K562 (cell line): ENCODE results near the gene ATXN1L. TPM values are rescaled to one million over a fixed set of nuclear protein-coding genes. Genes with fewer than 3 reads are reported as not detected.

ENCODE experiments used
- ATF3 ChIP-seq, 2 experiments: fragments of 450-650 bp in 1 of 2; sonication (generic) in 1 of 2; formaldehyde crosslinking in 1 of 2; IDR thresholded peaks in 1 of 2; conservative IDR thresholded peaks in 1 of 2; 2 replicates each; pipeline versions ENCODE4 v1.6.1 to v1.8.1; 2016 to 2023; ENCODE audit warnings: mild to moderate bottlenecking in 2 of 2, moderate library complexity in 2 of 2, inconsistent platforms in 1 of 2, missing genetic modification reagents in 1 of 2
- BRD4 ChIP-seq: fragments of 200-600 bp; sonication (generic); IDR thresholded peaks from 2 replicates; pipeline ENCODE4 v1.6.1; 2017; ENCODE audit warnings: inconsistent platforms
- CCNT2 ChIP-seq: IDR thresholded peaks from 2 replicates; pipeline ENCODE4 v1.6.1; 2011; ENCODE audit warnings: borderline replicate concordance, low read depth, mild to moderate bottlenecking, moderate library complexity, mixed read lengths, low read length; ENCODE audit not compliant: insufficient read length; ENCODE audit errors: extremely low read depth
- CHD1 ChIP-seq: fragments of 200-600 bp; sonication (generic); IDR thresholded peaks from one replicate; pipeline ENCODE4 v1.6.1; 2012; ENCODE audit warnings: mild to moderate bottlenecking, moderate library complexity, low read length, inconsistent platforms
- DIDO1 ChIP-seq: fragments of 450-650 bp; IDR thresholded peaks from 2 replicates; pipeline ENCODE4 v1.6.1; 2016; ENCODE audit warnings: low read depth, missing biosample characterization, missing genetic modification characterization
- FOXK2 ChIP-seq, 2 experiments: fragments of 450-650 bp; IDR thresholded peaks in 1 of 2; conservative IDR thresholded peaks in 1 of 2; 2 replicates each; pipeline ENCODE4 v1.6.1; 2016; ENCODE audit warnings: low read depth in 2 of 2, mild to moderate bottlenecking in 1 of 2
- GATAD2A ChIP-seq: fragments of 450-650 bp; IDR thresholded peaks from 2 replicates; pipeline ENCODE4 v1.6.1; 2017
- KAT7 ChIP-seq: sonication (generic); formaldehyde crosslinking; IDR thresholded peaks from 2 replicates; pipeline ENCODE4 v1.8.0; 2022; ENCODE audit warnings: missing genetic modification reagents, mild to moderate bottlenecking, borderline replicate concordance
- MLX ChIP-seq, 2 experiments: fragments of 450-650 bp in 1 of 2; sonication (generic) in 1 of 2; formaldehyde crosslinking; conservative IDR thresholded peaks; 2 replicates each; pipeline versions ENCODE4 v1.4.0 to v1.8.1; 2020 to 2022; ENCODE audit warnings: mild to moderate bottlenecking in 1 of 2, missing genetic modification reagents in 1 of 2
- MYC ChIP-seq, 2 experiments: fragments of 250-450 bp in 1 of 2; sonication (Bioruptor Pico) in 1 of 2; IDR thresholded peaks; 2 replicates each; pipeline versions ENCODE4 v1.5.1 to v1.6.1; 2012 to 2021; ENCODE audit warnings: low read depth in 2 of 2, borderline replicate concordance in 1 of 2, improper control_type of control experiment in 1 of 2, low read length in 1 of 2, mild to moderate bottlenecking in 1 of 2, moderate library complexity in 1 of 2
- NFRKB ChIP-seq: fragments of 450-650 bp; IDR thresholded peaks from 2 replicates; pipeline ENCODE4 v1.6.1; 2016; ENCODE audit warnings: low read depth
- NR2C1 ChIP-seq, 2 experiments: fragments of 450-650 bp; IDR thresholded peaks; 2 replicates each; pipeline ENCODE4 v1.6.1; 2017; ENCODE audit warnings: mild to moderate bottlenecking in 2 of 2, antibody characterized with exemption in 1 of 2, inconsistent platforms in 1 of 2, missing compliant biosample characterization in 1 of 2, missing genetic modification characterization in 1 of 2
- NR2F6 ChIP-seq: fragments of 450-650 bp; formaldehyde crosslinking; IDR thresholded peaks from 2 replicates; pipeline ENCODE4 v1.4.0; 2020; ENCODE audit warnings: mild to moderate bottlenecking
- RBBP5 ChIP-seq: fragments of 200-600 bp; sonication (generic); IDR thresholded peaks from 2 replicates; pipeline ENCODE4 v1.6.1; 2012; ENCODE audit warnings: borderline replicate concordance, mild to moderate bottlenecking, low read length, control low read depth, inconsistent platforms; ENCODE audit not compliant: insufficient read depth, poor library complexity, severe bottlenecking
- RBFOX2 ChIP-seq: fragments of 200-400 bp; formaldehyde crosslinking; IDR thresholded peaks from 2 replicates; pipeline ENCODE4 v1.6.1; 2017; ENCODE audit warnings: low read depth, mild to moderate bottlenecking, low read length, moderate library complexity
- SIX5 ChIP-seq, 2 experiments: IDR thresholded peaks; 2 replicates each; pipeline ENCODE4 v1.6.1; 2011; ENCODE audit warnings: low read length in 2 of 2, borderline replicate concordance in 1 of 2, low read depth in 1 of 2, mild to moderate bottlenecking in 1 of 2, moderate library complexity in 1 of 2; ENCODE audit not compliant: insufficient read depth in 1 of 2
- TEAD1 ChIP-seq, 2 experiments: fragments of 450-650 bp in 1 of 2; sonication (generic) in 1 of 2; formaldehyde crosslinking; IDR thresholded peaks; 2 replicates each; pipeline versions ENCODE4 v1.4.0 to v1.8.0; 2020 to 2022; ENCODE audit warnings: mild to moderate bottlenecking in 2 of 2, missing genetic modification reagents in 1 of 2
- UBTF ChIP-seq, 2 experiments: IDR thresholded peaks; 2 replicates each; pipeline ENCODE4 v1.6.1; 2012; ENCODE audit warnings: improper control_type of control experiment in 2 of 2, low read depth in 2 of 2, low read length in 2 of 2, borderline replicate concordance in 1 of 2
- ZBTB17 ChIP-seq: fragments of 450-650 bp; formaldehyde crosslinking; IDR thresholded peaks from 2 replicates; pipeline ENCODE4 v1.4.0; 2020; ENCODE audit warnings: mild to moderate bottlenecking
- ZFX ChIP-seq: sonication (generic); formaldehyde crosslinking; IDR thresholded peaks from 2 replicates; pipeline ENCODE4 v1.8.0; 2022; ENCODE audit warnings: mild to moderate bottlenecking, missing genetic modification reagents, moderate library complexity
- ZNF12 ChIP-seq: sonication (generic); formaldehyde crosslinking; IDR thresholded peaks from 2 replicates; pipeline ENCODE4 v1.4.0; 2020; ENCODE audit warnings: mild to moderate bottlenecking, missing genetic modification reagents
- polyA plus RNA-seq, 8 experiments: library from polyadenylated mRNA; depleted of rRNA in 4 of 8; stranded (reverse) in 5 of 8; unstranded in 3 of 8; fragments of >200 nt; fragmentation: Nextera tagmentation in 2 of 8; fragmentation: Illumina TruSeq in 1 of 8; extraction: Ambion mirVana in 2 of 8; extraction: Trizol in 1 of 8; gene quantifications; 2 replicates each; pipeline versions ENCODE4 v1.2.1 to v1.2.3, GENCODE V29; 2011 to 2014; ENCODE audit warnings: inconsistent platforms in 1 of 8, missing spikeins in 1 of 8
- total RNA-seq, 7 experiments: library from RNA; depleted of rRNA in 6 of 7; stranded (reverse); fragments of >200 nt in 6 of 7; fragmentation: Illumina TruSeq in 2 of 7; extraction: Trizol in 2 of 7; gene quantifications; 2 replicates each; pipeline versions ENCODE4 v1.2.1 to v1.2.3, GENCODE V29; 2011 to 2021; ENCODE audit warnings: low replicate concordance in 1 of 7

Gene ATXN1L
- total and polyA plus RNA-seq, 9 of the 15 experiments (the other 6 are each of a cell fraction or from before 2014, with no cell fraction given) = 1.4 to 11.3 (median 9.3) TPM

GRCh38 chr16:71895679-71896365 lies 50.0 kb downstream of the ATXN1L start (continued):
- TF ChIP-seq MLX (CRISPR knock-in tag; conservative IDR thresholded peaks at IDR 0.05) (no peak), ZFX (CRISPR knock-in tag) (peak; percentile 54; the same call in 1 of the 2 replicates), MYC (IDR thresholded peaks at IDR 0.05; ENCODE audit: low read depth, low read length) (no peak), MYC (CRISPR knock-in tag; IDR thresholded peaks at IDR 0.05; ENCODE audit: borderline replicate concordance, low read depth) (0 out of 2 replicates have a peak, but pooled peaks have one; percentile 8), DIDO1 (tag) (0 out of 2 replicates have a peak, but pooled peaks have one; percentile 1), RBFOX2 (peak; percentile 88), FOXK2 (conservative IDR thresholded peaks at IDR 0.05 in 1 of 2, IDR thresholded peaks at IDR 0.05 in 1 of 2; ENCODE audit: low read depth in 2 of 2) (peak in 1 of 2 experiments; percentile 8; a peak in 1 of 4 replicates), ZNF12 (peak; percentile 41; the same call in 1 of the 2 replicates), NR2C1 (IDR thresholded peaks at IDR 0.05) (peak; percentile 45), NR2C1 (tag; IDR thresholded peaks at IDR 0.05) (peak; percentile 58), CHD1 (peak; percentile 87), SIX5 (IDR thresholded peaks at IDR 0.05; ENCODE audit: borderline replicate concordance in 1 of 2, insufficient read depth in 1 of 2, low read depth in 1 of 2, low read length in 2 of 2) (no peak), RBBP5 (peak; percentile 7), KAT7 (CRISPR knock-in tag) (0 out of 2 replicates have a peak, but pooled peaks have one; percentile 34), ZBTB17 (CRISPR knock-in tag) (0 out of 2 replicates have a peak, but pooled peaks have one; percentile 21), NR2F6 (CRISPR knock-in tag) (peak; percentile 1; the same call in 1 of the 2 replicates), BRD4 (peak; percentile 32; the same call in 1 of the 2 replicates), NFRKB (peak; percentile 83), CCNT2 (peak; percentile 0), GATAD2A (no peak), UBTF (IDR thresholded peaks at IDR 0.05; ENCODE audit: borderline replicate concordance in 1 of 2, low read depth in 2 of 2, low read length in 2 of 2) (peak; percentile 36 to 63; a peak in 1 of 4 replicates), TEAD1 (CRISPR knock-in tag; IDR thresholded peaks at IDR 0.05) (0 out of 4 replicates have a peak, but pooled peaks of 1 of the 2 experiments have one; percentile 9), ATF3 (IDR thresholded peaks at IDR 0.05) (no peak), ATF3 (CRISPR knock-in tag; conservative IDR thresholded peaks at IDR 0.05) (0 out of 2 replicates have a peak, but pooled peaks have one; percentile 35)
